HG03196 (cell line): Measurements from ENCODE around the gene MRGPRD.

Experiments used
- ATAC-seq: cut with Tn5 transposase; IDR thresholded peaks from one replicate; pipeline ENCODE4 v1.9.1; 2021; ENCODE audit not compliant: unreplicated experiment

The MRGPRD gene

DNA sequence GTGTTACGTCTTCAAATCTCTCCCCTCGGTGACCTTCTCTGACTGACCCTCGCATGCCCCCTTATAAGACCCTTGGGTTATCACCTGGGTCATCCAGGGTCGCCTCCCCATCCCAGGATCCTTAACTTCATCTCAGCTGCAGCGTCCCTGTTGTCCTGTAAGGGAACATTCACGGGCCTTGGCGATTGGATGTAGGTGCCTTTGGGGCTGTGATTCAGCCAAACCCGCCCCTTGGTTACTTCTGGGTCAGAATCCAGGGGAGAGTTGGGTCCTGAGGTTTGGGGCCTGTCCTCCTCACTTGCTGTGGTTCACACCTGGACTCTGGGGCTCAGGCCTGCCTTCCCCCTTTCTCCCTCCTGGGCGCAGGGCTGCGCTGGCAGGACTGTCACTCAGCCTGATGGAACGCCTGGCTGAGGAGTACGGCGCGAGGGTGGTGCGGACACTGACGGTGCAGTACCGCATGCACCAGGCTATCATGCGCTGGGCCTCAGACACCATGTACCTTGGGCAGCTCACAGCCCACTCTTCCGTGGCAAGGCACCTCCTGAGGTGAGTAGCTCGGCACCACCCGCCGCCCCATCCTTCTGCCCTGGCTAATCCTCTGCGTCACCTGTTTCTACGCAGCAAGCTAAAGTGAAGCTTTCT, 47.7 kb downstream of the MRGPRD start:
- ATAC-seq: no peak

GRCh38 chr11:68932358-68932757, 48.4 kb downstream of the MRGPRD start:
- ATAC-seq: no peak

- ATAC-seq: no peak
Measured at GRCh38 chr11:68931911-68932310, 48.9 kb downstream of the MRGPRD start.

DNA sequence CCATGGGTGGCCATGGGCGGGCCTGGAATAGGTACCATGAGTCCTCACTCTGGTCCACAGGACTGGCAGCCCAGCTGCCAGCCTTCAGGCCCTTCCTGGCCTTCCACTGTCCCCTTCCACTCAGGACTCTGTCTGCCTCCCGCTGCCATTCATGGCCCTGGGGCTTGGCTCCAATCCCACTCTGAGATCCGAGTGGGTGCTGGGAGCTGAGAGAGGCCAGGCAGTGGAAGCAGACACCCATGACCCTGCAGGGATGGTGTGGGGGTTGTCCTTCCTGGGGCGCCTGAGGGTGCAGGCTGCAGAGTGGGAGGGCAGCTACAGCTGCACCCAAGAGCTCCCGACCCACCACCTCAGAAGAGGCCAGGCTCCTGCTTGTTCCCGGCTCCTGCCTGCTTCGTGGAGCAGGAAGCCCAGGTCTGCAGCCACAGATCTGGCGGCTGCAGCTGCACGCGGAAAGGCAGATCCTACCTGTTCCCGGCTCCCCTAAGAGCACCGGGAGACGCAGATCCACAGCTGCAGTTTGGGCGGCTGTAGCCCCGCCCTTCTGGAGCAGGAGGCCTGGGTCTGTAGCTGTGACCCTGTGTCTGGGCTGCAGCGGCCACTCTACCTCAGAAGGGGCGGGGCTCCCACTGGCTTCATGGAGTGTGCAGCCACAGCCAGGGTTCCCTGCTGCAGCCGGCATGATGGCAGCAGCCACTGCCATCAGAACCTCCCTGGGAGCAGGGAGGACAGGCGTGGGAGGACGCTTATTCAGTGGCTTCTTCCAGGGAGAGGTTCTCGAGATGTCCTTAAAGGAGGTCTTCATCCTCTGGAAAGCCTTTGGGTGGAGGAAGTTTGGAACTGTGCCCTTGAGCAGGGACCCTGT, 49.6 kb downstream of the MRGPRD start:
- ATAC-seq: no peak
